IMR-90 (cell line): ENCODE results near the gene RAD51.

Source experiments
- CTCF ChIP-seq: conservative IDR thresholded peaks from 2 replicates; pipeline ENCODE4 v1.5.1; 2012; ENCODE audit warnings: mild to moderate bottlenecking, low read depth, low read length, improper control_type of control experiment
- FOS ChIP-seq: fragments of 150-350 bp; IDR thresholded peaks from 2 replicates; pipeline ENCODE4 v1.6.1; 2016; ENCODE audit warnings: low read depth, low read length
- POLR2A ChIP-seq: IDR thresholded peaks from 2 replicates; pipeline ENCODE4 v1.6.1; 2012; ENCODE audit warnings: mild to moderate bottlenecking, low read depth, low read length
- RCOR1 ChIP-seq: IDR thresholded peaks from 2 replicates; pipeline ENCODE4 v1.6.1; 2012; ENCODE audit warnings: mild to moderate bottlenecking, low read length, improper control_type of control experiment; ENCODE audit not compliant: insufficient replicate concordance
- RFX5 ChIP-seq: IDR thresholded peaks from 2 replicates; pipeline ENCODE4 v1.8.0; 2012; ENCODE audit warnings: low read depth, mild to moderate bottlenecking, low read length, moderate library complexity
- USF2 ChIP-seq: fragments of 150-350 bp; IDR thresholded peaks from 2 replicates; pipeline ENCODE4 v1.6.1; 2017; ENCODE audit warnings: mild to moderate bottlenecking, antibody characterized with exemption, low read length, low read depth

- TF ChIP-seq CTCF (no peak), RFX5 (no peak), POLR2A (no peak), RCOR1 (no peak), USF2 (no peak), FOS (no peak)
Measured at GRCh38 chr15:40773496-40773895, 78.5 kb downstream of the RAD51 start.
